ENCODE measurements around the gene PPFIA3. TPM values are rescaled to one million over a fixed set of nuclear protein-coding genes. Genes with fewer than 3 reads are reported as not detected.
"Not testable (repeated sequence)": the region's sequence is repeated elsewhere in the genome, so short reads cannot be mapped to it uniquely, and the experiment has no call there.

PPFIA3 gene
- total RNA-seq, 1 experiment from 2014 or later = 27.3 TPM

- TF ChIP-seq, protein P1, sequence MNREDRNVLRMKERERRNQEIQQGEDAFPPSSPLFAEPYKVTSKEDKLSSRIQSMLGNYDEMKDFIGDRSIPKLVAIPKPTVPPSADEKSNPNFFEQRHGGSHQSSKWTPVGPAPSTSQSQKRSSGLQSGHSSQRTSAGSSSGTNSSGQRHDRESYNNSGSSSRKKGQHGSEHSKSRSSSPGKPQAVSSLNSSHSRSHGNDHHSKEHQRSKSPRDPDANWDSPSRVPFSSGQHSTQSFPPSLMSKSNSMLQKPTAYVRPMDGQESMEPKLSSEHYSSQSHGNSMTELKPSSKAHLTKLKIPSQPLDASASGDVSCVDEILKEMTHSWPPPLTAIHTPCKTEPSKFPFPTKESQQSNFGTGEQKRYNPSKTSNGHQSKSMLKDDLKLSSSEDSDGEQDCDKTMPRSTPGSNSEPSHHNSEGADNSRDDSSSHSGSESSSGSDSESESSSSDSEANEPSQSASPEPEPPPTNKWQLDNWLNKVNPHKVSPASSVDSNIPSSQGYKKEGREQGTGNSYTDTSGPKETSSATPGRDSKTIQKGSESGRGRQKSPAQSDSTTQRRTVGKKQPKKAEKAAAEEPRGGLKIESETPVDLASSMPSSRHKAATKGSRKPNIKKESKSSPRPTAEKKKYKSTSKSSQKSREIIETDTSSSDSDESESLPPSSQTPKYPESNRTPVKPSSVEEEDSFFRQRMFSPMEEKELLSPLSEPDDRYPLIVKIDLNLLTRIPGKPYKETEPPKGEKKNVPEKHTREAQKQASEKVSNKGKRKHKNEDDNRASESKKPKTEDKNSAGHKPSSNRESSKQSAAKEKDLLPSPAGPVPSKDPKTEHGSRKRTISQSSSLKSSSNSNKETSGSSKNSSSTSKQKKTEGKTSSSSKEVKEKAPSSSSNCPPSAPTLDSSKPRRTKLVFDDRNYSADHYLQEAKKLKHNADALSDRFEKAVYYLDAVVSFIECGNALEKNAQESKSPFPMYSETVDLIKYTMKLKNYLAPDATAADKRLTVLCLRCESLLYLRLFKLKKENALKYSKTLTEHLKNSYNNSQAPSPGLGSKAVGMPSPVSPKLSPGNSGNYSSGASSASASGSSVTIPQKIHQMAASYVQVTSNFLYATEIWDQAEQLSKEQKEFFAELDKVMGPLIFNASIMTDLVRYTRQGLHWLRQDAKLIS (CRISPR knock-in tag; IDR thresholded peaks at IDR 0.05; ENCODE audit: borderline replicate concordance) = no peak
- TF ChIP-seq EMX1 (CRISPR knock-in tag; IDR thresholded peaks at IDR 0.05) (no peak), TEAD1 (CRISPR knock-in tag; IDR thresholded peaks at IDR 0.05) (no peak)
Measured at GRCh38 chr19:49126575-49126974, 7.2 kb downstream of the PPFIA3 start (continued).

DNA sequence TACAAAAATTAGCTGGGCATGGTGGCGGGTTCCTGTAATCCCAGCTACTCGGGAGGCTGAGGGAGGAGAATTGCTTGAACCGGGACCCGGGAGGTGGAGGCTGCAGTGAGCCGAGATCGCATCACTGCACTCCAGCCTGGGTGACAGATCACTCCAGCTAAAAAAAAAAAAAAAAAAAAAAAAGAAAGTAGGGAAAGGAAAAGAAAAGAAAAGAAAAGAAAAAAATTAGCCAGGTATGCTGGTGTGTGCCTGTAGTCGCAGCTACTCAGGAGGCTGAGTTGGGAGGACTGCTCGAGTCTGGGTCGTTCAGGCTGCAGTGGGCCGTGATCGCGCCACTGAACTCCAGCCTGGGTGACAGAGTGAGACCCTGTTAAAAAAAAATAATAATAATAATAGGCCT, 7.9 kb downstream of the PPFIA3 start:
- H3K27me3 Mint-ChIP-seq (ENCODE audit: low read depth) = peaks cover 67% of the 10 kb centered on the region
- not testable (repeated sequence) for H3K36me3 Mint-ChIP-seq; H3K9me3 Mint-ChIP-seq; H3K27ac Mint-ChIP-seq; ATAC-seq; DNase-seq (ENCODE audit: low spot score)
- H3K4me3 Mint-ChIP-seq = peak overlapping the region; percentile 39; the same call in 1 of the 2 replicates
- POLR2A ChIA-PET = interaction anchor here (1.3 to 1.5 kb wide), 2 partner anchors 19 to 22 kb away, joined by 5 read pairs; no protein-coding TSS in a partner anchor
- CTCF ChIA-PET = interaction anchor here (0.6 to 9.7 kb wide), 24 partner anchors 9 to 463 kb away, joined by 3 to 118 read pairs (median 7); partner anchors contain the start of gene LIN7B
- H3K4me1 Mint-ChIP-seq = peaks cover 21% of the 10 kb centered on the region

DNA sequence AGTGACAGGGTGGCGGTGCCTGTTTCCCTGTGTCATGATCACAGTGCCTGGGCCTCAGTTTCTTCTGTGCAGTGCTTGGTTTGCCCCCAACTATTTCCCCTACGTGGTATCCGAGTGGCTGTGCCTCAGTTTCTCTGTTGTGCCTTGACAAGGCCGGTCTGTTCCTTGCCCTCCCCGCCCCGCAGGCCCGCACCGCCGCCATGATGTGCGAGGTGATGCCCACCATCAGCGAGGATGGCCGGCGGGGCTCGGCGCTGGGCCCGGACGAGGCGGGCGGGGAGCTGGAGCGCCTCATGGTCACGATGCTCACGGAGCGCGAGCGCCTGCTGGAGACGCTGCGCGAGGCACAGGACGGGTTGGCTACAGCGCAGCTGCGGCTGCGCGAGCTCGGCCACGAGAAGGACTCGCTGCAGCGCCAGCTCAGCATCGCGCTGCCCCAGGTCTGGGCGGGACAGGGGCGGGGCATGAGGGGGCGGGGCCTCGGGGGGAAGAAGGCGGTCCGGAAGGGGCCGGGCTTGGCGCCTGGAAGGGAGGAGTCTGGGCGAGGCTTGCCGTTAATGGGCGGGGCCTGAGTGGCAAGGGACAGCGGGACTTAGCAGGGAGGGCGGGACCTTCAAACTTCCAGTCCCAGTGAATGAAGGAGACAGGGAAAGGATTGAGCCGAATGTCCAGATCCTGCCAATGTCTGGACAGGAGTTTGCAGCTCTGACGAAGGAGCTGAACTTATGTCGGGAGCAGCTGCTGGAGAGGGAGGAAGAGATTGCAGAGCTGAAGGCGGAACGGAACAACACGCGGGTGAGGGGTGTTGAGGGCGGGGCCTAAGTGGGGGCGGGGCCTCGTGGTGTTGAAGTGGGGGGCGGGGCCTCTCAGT, 8.6 kb downstream of the PPFIA3 start:
- no peaks in the 10 kb centered on the region for H3K9me3 Mint-ChIP-seq
- POLR2A ChIA-PET = interaction anchor here (1.3 to 1.5 kb wide), 2 partner anchors 18 to 21 kb away, joined by 5 read pairs; no protein-coding TSS in a partner anchor
- H3K27me3 Mint-ChIP-seq (ENCODE audit: low read depth) = peaks cover 66% of the 10 kb centered on the region
- H3K27ac Mint-ChIP-seq = peak overlapping the region; percentile 97
- peak overlapping the region; percentile 89 for H3K4me3 Mint-ChIP-seq
- peak; percentile 98 for DNase-seq (ENCODE audit: low spot score)
- H3K4me1 Mint-ChIP-seq = peaks cover 25% of the 10 kb centered on the region
- ATAC-seq = peak; percentile 90
- CTCF ChIA-PET = interaction anchor here (0.6 to 9.7 kb wide), 26 partner anchors 8 to 462 kb away, joined by 3 to 118 read pairs (median 6); partner anchors contain the start of gene LIN7B
- H3K36me3 Mint-ChIP-seq = no peaks in the 10 kb centered on the region
- TF ChIP-seq, protein P2, sequence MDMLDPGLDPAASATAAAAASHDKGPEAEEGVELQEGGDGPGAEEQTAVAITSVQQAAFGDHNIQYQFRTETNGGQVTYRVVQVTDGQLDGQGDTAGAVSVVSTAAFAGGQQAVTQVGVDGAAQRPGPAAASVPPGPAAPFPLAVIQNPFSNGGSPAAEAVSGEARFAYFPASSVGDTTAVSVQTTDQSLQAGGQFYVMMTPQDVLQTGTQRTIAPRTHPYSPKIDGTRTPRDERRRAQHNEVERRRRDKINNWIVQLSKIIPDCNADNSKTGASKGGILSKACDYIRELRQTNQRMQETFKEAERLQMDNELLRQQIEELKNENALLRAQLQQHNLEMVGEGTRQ (CRISPR knock-in tag; IDR thresholded peaks at IDR 0.05) = 0 out of 2 replicates have a peak, but pooled peaks have one; percentile 38
- TF ChIP-seq TEAD1 (CRISPR knock-in tag; IDR thresholded peaks at IDR 0.05) (peak; percentile 97), E2F1 (CRISPR knock-in tag; IDR thresholded peaks at IDR 0.05) (peak; percentile 92; the same call in 1 of the 2 replicates), ZNF425 (CRISPR knock-in tag; conservative IDR thresholded peaks at IDR 0.05) (no peak), PRDM15 (CRISPR knock-in tag; IDR thresholded peaks at IDR 0.05) (peak; percentile 68), CREM (CRISPR knock-in tag; IDR thresholded peaks at IDR 0.05) (peak; percentile 78; the same call in 1 of the 2 replicates), ATF2 (CRISPR knock-in tag; IDR thresholded peaks at IDR 0.05; ENCODE audit: borderline replicate concordance, low read depth) (no peak), ZNF219 (CRISPR knock-in tag; IDR thresholded peaks at IDR 0.05; ENCODE audit: borderline replicate concordance) (no peak), ZNF416 (CRISPR knock-in tag; IDR thresholded peaks at IDR 0.05) (no peak), GABPB1 (CRISPR knock-in tag; IDR thresholded peaks at IDR 0.05) (peak; percentile 73; the same call in 1 of the 2 replicates)
- TF ChIP-seq, protein P3, sequence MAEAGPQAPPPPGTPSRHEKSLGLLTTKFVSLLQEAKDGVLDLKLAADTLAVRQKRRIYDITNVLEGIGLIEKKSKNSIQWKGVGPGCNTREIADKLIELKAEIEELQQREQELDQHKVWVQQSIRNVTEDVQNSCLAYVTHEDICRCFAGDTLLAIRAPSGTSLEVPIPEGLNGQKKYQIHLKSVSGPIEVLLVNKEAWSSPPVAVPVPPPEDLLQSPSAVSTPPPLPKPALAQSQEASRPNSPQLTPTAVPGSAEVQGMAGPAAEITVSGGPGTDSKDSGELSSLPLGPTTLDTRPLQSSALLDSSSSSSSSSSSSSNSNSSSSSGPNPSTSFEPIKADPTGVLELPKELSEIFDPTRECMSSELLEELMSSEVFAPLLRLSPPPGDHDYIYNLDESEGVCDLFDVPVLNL (CRISPR knock-in tag; IDR thresholded peaks at IDR 0.05; ENCODE audit: borderline replicate concordance, low read depth) = no peak
